ENCODE results near the gene ZC3H10. TPM values are rescaled to one million over a fixed set of nuclear protein-coding genes. Genes with fewer than 3 reads are reported as not detected.

The ZC3H10 gene
- total and polyA plus RNA-seq, 2 of the 13 experiments (the other 11 are each of a cell fraction or from before 2014, with no cell fraction given), result 0.70 to 2.3 TPM

DNA sequence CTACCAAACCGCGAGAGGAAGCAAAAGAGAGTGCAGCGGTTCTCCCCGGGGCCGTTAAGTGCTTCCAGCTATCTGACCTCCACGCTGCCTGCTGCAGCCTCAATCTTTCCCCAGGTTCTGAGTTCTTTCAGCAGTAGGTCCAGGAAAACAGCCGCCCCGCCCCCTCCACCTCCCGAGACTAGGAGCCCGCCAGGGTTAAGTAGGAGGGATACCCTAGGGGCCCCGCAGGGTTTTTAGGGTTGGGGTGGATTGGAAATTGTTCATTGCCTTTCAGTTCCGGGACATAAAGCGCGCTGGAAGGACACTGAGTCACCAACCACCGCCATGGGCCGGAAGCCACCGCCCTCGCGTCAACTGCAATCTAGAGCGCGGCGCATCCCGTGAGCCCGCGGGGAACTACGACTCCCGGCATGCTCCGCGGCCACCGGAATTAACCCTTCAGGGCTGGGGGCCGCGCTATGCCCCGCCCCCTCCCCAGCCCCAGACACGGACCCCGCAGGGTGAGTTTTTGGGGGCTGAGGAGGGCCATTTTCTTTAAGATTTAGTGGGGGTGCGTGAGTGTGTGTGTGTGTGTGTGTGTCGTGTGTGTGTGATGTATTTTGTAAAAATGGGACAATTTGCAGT, 34.2 kb downstream of the ZC3H10 start, which contains the start of gene MYL6B (continued):
- TF ChIP-seq, protein P1, sequence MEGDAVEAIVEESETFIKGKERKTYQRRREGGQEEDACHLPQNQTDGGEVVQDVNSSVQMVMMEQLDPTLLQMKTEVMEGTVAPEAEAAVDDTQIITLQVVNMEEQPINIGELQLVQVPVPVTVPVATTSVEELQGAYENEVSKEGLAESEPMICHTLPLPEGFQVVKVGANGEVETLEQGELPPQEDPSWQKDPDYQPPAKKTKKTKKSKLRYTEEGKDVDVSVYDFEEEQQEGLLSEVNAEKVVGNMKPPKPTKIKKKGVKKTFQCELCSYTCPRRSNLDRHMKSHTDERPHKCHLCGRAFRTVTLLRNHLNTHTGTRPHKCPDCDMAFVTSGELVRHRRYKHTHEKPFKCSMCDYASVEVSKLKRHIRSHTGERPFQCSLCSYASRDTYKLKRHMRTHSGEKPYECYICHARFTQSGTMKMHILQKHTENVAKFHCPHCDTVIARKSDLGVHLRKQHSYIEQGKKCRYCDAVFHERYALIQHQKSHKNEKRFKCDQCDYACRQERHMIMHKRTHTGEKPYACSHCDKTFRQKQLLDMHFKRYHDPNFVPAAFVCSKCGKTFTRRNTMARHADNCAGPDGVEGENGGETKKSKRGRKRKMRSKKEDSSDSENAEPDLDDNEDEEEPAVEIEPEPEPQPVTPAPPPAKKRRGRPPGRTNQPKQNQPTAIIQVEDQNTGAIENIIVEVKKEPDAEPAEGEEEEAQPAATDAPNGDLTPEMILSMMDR (CRISPR knock-in tag; IDR thresholded peaks at IDR 0.05), result peak; percentile 25; the same call in 1 of the 2 replicates
- TF ChIP-seq NPAS2 (CRISPR knock-in tag; IDR thresholded peaks at IDR 0.05; ENCODE audit: borderline replicate concordance), result no peak
- TF ChIP-seq SSRP1 (CRISPR knock-in tag; IDR thresholded peaks at IDR 0.05), result no peak; the same call in 1 of the 2 replicates
- TF ChIP-seq ZNF761 (CRISPR knock-in tag; conservative IDR thresholded peaks at IDR 0.05), result no peak
- no peak for TF ChIP-seq SRSF4 (IDR thresholded peaks at IDR 0.05; ENCODE audit: low read depth, low read length, poor library complexity, severe bottlenecking)
- TF ChIP-seq FIP1L1 (IDR thresholded peaks at IDR 0.05; ENCODE audit: borderline replicate concordance, insufficient read depth, low read depth, low read length), result no peak
- no peak for TF ChIP-seq NR2F6 (IDR thresholded peaks at IDR 0.05)
- peak; percentile 28; the same call in 1 of the 2 replicates for TF ChIP-seq NR2F6 (CRISPR knock-in tag; IDR thresholded peaks at IDR 0.05)
- TF ChIP-seq FOXC1 (CRISPR knock-in tag; IDR thresholded peaks at IDR 0.05; ENCODE audit: borderline replicate concordance), result no peak
- TF ChIP-seq, protein P2, sequence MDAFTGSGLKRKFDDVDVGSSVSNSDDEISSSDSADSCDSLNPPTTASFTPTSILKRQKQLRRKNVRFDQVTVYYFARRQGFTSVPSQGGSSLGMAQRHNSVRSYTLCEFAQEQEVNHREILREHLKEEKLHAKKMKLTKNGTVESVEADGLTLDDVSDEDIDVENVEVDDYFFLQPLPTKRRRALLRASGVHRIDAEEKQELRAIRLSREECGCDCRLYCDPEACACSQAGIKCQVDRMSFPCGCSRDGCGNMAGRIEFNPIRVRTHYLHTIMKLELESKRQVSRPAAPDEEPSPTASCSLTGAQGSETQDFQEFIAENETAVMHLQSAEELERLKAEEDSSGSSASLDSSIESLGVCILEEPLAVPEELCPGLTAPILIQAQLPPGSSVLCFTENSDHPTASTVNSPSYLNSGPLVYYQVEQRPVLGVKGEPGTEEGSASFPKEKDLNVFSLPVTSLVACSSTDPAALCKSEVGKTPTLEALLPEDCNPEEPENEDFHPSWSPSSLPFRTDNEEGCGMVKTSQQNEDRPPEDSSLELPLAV (CRISPR knock-in tag; conservative IDR thresholded peaks at IDR 0.05; ENCODE audit: low read depth), result no peak
- TF ChIP-seq ZNF749 (CRISPR knock-in tag; IDR thresholded peaks at IDR 0.05; ENCODE audit: borderline replicate concordance), result no peak
- TF ChIP-seq SMYD3 (CRISPR knock-in tag; IDR thresholded peaks at IDR 0.05), result no peak
- TF ChIP-seq ETS1 (CRISPR knock-in tag; IDR thresholded peaks at IDR 0.05), result peak; percentile 25; the same call in 1 of the 2 replicates
- no peak for TF ChIP-seq ZNF451 (CRISPR knock-in tag; IDR thresholded peaks at IDR 0.05)
- no peak for TF ChIP-seq GLMP (CRISPR knock-in tag; IDR thresholded peaks at IDR 0.05; ENCODE audit: borderline replicate concordance)
- TF ChIP-seq ZNF883 (CRISPR knock-in tag; IDR thresholded peaks at IDR 0.05; ENCODE audit: not compliant biosample characterization), result no peak
- no peak for TF ChIP-seq ZNF230 (CRISPR knock-in tag; IDR thresholded peaks at IDR 0.05)
- peak; percentile 39; the same call in 1 of the 2 replicates for TF ChIP-seq ZNF670 (CRISPR knock-in tag; IDR thresholded peaks at IDR 0.05; ENCODE audit: borderline replicate concordance)
- no peak for TF ChIP-seq ZNF572 (CRISPR knock-in tag; IDR thresholded peaks at IDR 0.05)
- TF ChIP-seq, protein P3, sequence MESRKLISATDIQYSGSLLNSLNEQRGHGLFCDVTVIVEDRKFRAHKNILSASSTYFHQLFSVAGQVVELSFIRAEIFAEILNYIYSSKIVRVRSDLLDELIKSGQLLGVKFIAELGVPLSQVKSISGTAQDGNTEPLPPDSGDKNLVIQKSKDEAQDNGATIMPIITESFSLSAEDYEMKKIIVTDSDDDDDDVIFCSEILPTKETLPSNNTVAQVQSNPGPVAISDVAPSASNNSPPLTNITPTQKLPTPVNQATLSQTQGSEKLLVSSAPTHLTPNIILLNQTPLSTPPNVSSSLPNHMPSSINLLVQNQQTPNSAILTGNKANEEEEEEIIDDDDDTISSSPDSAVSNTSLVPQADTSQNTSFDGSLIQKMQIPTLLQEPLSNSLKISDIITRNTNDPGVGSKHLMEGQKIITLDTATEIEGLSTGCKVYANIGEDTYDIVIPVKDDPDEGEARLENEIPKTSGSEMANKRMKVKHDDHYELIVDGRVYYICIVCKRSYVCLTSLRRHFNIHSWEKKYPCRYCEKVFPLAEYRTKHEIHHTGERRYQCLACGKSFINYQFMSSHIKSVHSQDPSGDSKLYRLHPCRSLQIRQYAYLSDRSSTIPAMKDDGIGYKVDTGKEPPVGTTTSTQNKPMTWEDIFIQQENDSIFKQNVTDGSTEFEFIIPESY (CRISPR knock-in tag; IDR thresholded peaks at IDR 0.05), result no peak
- no peak for TF ChIP-seq NFKB2 (CRISPR knock-in tag; IDR thresholded peaks at IDR 0.05; ENCODE audit: borderline replicate concordance)
- TF ChIP-seq ZNF207 (IDR thresholded peaks at IDR 0.05; ENCODE audit: borderline replicate concordance), result no peak
- no peak; the same call in 1 of the 2 replicates for TF ChIP-seq ZNF615 (CRISPR knock-in tag; IDR thresholded peaks at IDR 0.05; ENCODE audit: borderline replicate concordance)

Measured in HepG2 (cell line).